Stimulated activated CD8-positive, alpha-beta memory T cell treated with anti-CD3 and anti-CD28 coated beads, Interleukin-15, amount 100 ng/mL, for 48 hours (primary cell): ENCODE measurements around the gene NCOR1.
"Not testable (repeated sequence)": the region's sequence is repeated elsewhere in the genome, so short reads cannot be mapped to it uniquely, and the experiment has no call there.

Experiments used
- DNase-seq, 2 donors: peaks; one replicate each; pipeline ENCODE4 v3.0.0-alpha.2; 2020; ENCODE audit warnings: low read depth in 2 of 2

Gene NCOR1

DNA sequence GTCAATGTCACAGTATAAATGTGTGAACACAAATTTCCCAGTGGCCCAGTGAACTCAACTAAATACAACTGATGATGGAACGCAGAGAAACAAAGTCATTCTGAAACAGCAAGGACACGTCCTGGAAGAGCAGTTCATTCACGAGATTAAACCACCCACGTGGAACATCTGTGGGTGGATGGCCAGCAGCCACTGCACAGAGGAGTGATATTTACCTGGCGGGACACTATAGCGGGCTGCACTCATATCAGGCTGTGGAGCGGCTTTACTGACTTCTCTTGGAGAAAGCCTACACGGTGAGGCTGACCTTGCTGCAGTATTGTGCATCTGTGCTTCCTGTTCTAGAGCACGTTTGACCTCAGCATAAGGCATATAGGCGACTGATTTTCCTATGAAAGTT is 128.4 kb downstream of the NCOR1 start:
- DNase-seq = no peak

- DNase-seq = no peak
These were observed 130.2 kb downstream of the NCOR1 start for GRCh38 chr17:16085066-16085699.

GRCh38 chr17:16083223-16083622 is 132.1 kb downstream of the NCOR1 start:
- DNase-seq = no peak

GRCh38 chr17:16081507-16082087 is 133.7 kb downstream of the NCOR1 start:
- no peak for DNase-seq

DNA sequence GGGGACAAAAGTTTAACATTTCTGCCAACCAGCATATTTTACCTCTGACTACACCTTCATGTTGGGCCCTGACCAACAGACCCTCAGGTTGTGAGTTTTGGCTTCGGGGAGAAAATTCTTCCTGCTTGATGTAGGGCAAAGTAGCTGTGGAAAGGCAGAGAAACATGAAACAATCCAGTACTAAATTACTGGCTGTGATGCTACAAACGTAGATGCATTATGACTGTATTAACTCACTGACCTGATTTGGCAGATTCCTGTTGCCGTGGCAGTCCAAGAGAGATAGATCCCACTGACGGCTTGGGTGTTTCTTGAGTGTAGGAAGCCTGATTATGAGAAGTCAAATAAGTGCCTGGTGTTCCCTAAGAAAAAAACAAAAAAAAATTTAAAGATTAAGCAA is 135.0 kb downstream of the NCOR1 start:
- DNase-seq = no peak

- no peak for DNase-seq
These were observed 139.4 kb downstream of the NCOR1 start for GRCh38 chr17:16075949-16076348.

GRCh38 chr17:16074423-16074822 is 140.9 kb downstream of the NCOR1 start:
- DNase-seq = no peak

DNA sequence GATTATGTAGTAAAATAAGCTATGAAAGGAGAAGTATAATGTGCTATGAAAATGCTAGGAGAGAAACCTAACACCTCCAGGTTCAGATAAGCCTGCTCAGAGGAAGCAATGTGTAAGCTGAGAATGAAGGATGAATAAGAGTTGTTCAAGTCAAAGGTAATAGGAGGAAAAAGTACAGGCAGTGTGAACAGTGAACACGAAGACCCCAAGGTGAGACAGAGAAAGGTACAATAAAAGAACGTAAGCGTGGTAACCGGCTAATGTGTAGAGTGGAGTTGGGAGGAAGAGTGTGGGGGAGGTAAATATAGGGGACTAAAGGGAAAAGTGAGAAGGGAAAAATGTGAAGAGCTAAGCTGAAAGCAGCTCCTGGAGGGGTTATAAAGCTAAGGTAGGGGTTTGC is 141.5 kb downstream of the NCOR1 start:
- DNase-seq = no peak

GRCh38 chr17:16072031-16072430 is 143.3 kb downstream of the NCOR1 start:
- DNase-seq = no peak

DNA sequence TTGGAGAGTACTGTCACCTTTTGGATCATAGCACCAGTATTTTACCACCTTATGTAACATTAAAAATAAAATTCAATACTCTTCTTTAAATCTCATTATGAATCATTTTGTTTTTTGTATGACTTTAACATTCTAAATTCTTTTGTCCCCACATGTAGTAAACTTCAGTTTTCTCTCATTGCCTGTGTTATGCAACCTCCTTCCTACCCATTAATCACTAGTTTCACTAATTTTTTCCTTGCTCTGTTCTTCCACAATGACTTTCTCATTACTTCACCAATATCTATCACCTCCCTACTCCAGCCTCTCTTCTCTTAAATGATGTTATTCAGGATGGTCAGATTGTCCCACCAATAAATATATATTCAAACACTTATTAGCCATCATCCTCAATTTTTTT is 147.0 kb downstream of the NCOR1 start:
- no peak for DNase-seq

DNA sequence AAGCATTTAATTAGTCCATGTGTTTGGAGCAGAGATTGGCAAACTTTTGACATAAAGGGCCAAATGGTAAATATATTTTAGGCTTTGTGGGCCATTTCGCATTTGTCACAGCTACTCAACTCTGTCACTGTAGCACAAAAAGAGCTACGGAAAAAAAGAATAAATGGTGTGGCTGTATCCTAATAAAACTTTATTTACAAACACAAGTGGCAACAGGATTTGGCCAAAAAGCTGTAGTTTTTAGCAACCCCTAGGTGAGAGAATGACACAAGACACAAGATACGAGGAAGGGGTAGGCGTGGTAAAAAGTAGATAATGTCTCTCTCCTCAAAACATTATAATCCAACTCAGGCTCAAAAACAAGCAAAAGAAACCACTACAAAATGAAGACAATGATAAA is 149.2 kb downstream of the NCOR1 start:
- no peak for DNase-seq

- no peak for DNase-seq
These were observed 153.7 kb downstream of the NCOR1 start for GRCh38 chr17:16061631-16062030.

DNA sequence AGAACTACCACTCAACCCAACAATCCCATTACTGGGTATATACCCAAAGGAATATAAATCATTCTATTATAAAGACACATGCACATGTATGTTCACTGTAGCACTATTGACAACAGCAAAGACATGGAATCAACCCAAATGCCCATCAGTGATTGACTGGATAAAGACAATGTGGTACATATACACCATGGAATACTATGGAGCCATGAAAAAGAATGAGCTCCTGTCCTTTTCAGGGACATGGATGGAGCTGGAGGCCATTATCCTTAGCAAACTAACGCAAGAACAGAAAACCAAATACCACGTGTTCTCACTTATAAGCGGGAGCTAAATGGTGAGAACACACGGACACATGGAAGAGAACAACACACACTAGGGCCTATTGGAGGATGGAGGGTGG is 160.2 kb downstream of the NCOR1 start:
- DNase-seq = not testable (repeated sequence)

DNA sequence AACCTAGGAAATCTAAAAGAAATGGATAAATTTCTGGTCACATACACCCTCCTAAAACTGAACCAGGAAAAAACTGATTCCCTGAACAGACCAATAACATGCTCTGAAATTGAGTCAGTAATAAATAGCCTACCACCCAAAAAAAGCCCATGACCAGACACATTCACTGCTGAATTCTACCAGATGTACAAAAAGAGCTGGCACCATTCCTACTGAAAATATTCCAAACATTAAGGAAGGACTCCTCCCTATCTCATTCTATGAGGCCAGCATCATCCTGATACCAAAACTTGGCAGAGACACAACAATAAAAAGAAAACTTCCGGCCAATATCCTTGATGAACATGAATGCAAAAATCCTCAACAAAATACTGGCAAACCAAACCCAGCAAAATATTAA is 162.8 kb downstream of the NCOR1 start:
- DNase-seq = no peak

- no peak for DNase-seq
These were observed 164.5 kb downstream of the NCOR1 start for GRCh38 chr17:16050844-16051243.

DNA sequence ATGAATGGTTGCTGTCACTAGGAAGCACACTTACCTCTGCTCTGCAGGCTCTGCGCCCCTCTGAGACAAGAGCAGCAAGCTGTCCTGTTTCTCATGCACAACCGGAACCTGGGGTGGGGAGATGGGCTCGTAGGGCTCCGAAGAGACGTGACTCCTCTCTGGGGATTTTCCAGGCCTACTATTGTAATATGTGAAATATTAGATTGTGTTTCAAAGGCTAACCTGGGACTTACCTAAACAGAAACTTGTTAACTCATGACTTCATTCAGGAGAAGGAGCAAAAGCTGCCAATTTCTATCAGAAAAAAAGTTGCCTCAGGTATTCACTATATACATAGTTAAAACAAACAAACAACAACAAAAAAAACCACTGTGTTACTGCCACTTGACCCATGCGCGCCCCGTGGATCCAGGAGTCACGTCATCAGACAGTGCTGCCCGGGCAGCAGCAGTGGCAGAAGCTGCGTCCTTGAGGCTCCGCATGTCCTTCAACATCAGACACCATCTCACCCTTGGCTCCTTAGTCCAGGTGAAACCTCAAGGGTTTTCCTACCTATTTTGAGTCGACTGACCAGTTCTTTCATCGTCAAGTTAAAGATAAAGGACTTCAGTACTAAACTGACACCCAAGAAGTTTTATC is 166.4 kb downstream of the NCOR1 start:
- no peak for DNase-seq

DNA sequence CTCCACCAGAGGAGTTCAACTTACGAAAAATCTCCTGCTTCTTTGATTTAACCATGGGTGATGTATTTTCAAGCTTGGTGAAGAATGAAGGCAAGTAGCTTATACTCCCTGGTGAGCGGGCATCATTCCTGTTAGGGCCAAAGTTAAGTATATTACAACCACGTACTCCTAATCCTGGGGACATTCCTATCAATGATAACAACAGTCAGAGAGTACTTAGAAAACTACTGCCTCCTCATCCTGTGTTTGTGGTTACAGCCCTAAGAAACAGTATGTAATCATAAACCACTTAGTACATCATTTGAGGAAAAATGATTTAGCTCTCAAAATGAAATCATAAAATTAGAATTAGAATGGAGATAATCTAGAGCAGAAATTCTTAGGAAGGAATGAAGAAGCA is 168.4 kb downstream of the NCOR1 start:
- no peak for DNase-seq

GRCh38 chr17:16044487-16044886 is 170.8 kb downstream of the NCOR1 start:
- no peak for DNase-seq

GRCh38 chr17:16040710-16041251 is 174.6 kb downstream of the NCOR1 start:
- no peak for DNase-seq

DNA sequence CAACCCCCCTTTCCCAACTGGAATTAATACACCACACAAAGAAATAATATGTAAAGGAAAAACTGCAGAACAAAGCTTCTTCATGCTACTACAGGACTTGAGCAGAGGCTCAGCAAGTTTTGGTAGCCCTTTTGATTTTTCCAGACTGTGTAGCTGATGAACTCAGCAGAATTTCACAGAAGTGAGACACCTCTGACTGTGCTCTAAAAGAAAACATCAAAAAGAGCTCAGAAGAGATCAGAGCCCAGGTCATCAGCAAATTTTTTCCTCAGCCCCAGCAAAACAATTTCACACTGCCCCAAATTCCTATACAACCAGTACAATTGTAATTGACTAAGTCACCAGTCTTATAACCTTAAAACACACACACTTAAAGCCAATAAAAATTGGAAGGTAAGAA is 177.7 kb downstream of the NCOR1 start:
- DNase-seq = no peak

- no peak for DNase-seq
These were observed 179.1 kb downstream of the NCOR1 start for GRCh38 chr17:16036261-16036660.

GRCh38 chr17:16033729-16034349 is 181.5 kb downstream of the NCOR1 start:
- DNase-seq = no peak
